Measurements from ENCODE around the gene KIAA1671. TPM values are rescaled to one million over a fixed set of nuclear protein-coding genes. Genes with fewer than 3 reads are reported as not detected.

KIAA1671 gene
- total and polyA plus RNA-seq, 2 of the 13 experiments (the other 11 are each of a cell fraction or from before 2014, with no cell fraction given), result 13.5 to 13.6 TPM

DNA sequence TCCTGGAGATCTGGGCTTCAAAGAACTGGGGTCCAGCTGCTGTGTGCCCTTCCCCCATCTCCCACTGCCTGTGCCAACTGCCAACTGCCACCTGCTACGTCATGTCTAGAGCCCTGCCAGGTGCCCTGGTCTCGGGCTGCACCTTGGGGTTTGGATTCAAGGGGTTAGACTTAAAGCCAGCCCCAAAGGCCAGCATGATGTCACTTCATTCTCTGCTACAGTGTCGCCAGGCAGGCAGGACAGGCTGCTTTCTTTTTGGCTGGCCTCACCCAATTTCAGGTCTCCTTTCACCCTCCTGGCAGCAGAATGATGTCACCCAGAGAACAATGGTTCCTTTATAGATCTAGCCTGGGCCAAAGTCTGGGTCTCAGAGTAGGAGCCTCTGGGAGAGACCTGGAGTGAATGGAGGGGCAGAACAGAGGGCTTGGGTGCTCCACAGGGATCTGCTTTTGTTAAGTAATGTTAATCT lies 167.6 kb downstream of the KIAA1671 start (continued):
- TF ChIP-seq, protein P1, sequence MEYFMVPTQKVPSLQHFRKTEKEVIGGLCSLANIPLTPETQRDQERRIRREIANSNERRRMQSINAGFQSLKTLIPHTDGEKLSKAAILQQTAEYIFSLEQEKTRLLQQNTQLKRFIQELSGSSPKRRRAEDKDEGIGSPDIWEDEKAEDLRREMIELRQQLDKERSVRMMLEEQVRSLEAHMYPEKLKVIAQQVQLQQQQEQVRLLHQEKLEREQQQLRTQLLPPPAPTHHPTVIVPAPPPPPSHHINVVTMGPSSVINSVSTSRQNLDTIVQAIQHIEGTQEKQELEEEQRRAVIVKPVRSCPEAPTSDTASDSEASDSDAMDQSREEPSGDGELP (IDR thresholded peaks at IDR 0.05; ENCODE audit: borderline replicate concordance, low read depth), result no peak
- no peak for TF ChIP-seq ZBTB7A (CRISPR knock-in tag; IDR thresholded peaks at IDR 0.05)
- TF ChIP-seq ARNTL (CRISPR knock-in tag; IDR thresholded peaks at IDR 0.05), result no peak
- no peak for TF ChIP-seq ATAD3A (CRISPR knock-in tag; IDR thresholded peaks at IDR 0.05)
- TF ChIP-seq, protein P2, sequence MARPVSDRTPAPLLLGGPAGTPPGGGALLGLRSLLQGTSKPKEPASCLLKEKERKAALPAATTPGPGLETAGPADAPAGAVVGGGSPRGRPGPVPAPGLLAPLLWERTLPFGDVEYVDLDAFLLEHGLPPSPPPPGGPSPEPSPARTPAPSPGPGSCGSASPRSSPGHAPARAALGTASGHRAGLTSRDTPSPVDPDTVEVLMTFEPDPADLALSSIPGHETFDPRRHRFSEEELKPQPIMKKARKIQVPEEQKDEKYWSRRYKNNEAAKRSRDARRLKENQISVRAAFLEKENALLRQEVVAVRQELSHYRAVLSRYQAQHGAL (CRISPR knock-in tag; IDR thresholded peaks at IDR 0.05; ENCODE audit: not compliant biosample characterization), result no peak
- TF ChIP-seq, protein P3, sequence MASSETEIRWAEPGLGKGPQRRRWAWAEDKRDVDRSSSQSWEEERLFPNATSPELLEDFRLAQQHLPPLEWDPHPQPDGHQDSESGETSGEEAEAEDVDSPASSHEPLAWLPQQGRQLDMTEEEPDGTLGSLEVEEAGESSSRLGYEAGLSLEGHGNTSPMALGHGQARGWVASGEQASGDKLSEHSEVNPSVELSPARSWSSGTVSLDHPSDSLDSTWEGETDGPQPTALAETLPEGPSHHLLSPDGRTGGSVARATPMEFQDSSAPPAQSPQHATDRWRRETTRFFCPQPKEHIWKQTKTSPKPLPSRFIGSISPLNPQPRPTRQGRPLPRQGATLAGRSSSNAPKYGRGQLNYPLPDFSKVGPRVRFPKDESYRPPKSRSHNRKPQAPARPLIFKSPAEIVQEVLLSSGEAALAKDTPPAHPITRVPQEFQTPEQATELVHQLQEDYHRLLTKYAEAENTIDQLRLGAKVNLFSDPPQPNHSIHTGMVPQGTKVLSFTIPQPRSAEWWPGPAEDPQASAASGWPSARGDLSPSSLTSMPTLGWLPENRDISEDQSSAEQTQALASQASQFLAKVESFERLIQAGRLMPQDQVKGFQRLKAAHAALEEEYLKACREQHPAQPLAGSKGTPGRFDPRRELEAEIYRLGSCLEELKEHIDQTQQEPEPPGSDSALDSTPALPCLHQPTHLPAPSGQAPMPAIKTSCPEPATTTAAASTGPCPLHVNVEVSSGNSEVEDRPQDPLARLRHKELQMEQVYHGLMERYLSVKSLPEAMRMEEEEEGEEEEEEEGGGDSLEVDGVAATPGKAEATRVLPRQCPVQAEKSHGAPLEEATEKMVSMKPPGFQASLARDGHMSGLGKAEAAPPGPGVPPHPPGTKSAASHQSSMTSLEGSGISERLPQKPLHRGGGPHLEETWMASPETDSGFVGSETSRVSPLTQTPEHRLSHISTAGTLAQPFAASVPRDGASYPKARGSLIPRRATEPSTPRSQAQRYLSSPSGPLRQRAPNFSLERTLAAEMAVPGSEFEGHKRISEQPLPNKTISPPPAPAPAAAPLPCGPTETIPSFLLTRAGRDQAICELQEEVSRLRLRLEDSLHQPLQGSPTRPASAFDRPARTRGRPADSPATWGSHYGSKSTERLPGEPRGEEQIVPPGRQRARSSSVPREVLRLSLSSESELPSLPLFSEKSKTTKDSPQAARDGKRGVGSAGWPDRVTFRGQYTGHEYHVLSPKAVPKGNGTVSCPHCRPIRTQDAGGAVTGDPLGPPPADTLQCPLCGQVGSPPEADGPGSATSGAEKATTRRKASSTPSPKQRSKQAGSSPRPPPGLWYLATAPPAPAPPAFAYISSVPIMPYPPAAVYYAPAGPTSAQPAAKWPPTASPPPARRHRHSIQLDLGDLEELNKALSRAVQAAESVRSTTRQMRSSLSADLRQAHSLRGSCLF (CRISPR knock-in tag; IDR thresholded peaks at IDR 0.05; ENCODE audit: borderline replicate concordance), result no peak
- no peak for TF ChIP-seq FOXM1 (CRISPR knock-in tag; IDR thresholded peaks at IDR 0.05)
- TF ChIP-seq, protein P4, sequence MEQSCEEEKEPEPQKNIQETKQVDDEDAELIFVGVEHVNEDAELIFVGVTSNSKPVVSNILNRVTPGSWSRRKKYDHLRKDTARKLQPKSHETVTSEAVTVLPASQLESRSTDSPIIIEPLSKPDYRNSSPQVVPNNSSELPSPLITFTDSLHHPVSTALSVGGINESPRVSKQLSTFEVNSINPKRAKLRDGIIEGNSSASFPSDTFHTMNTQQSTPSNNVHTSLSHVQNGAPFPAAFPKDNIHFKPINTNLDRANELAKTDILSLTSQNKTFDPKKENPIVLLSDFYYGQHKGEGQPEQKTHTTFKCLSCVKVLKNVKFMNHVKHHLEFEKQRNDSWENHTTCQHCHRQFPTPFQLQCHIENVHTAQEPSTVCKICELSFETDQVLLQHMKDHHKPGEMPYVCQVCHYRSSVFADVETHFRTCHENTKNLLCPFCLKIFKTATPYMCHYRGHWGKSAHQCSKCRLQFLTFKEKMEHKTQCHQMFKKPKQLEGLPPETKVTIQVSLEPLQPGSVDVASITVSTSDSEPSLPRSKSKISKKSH (CRISPR knock-in tag; IDR thresholded peaks at IDR 0.05; ENCODE audit: borderline replicate concordance), result no peak
- TF ChIP-seq ARHGAP35 (CRISPR knock-in tag; IDR thresholded peaks at IDR 0.05; ENCODE audit: borderline replicate concordance), result no peak
- TF ChIP-seq, protein P5, sequence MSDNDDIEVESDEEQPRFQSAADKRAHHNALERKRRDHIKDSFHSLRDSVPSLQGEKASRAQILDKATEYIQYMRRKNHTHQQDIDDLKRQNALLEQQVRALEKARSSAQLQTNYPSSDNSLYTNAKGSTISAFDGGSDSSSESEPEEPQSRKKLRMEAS (IDR thresholded peaks at IDR 0.05), result no peak
- no peak for TF ChIP-seq PAWR (CRISPR knock-in tag; IDR thresholded peaks at IDR 0.05; ENCODE audit: borderline replicate concordance)
- TF ChIP-seq ZNF205 (CRISPR knock-in tag; IDR thresholded peaks at IDR 0.05), result no peak
- TF ChIP-seq SP4 (CRISPR knock-in tag; IDR thresholded peaks at IDR 0.05), result no peak; the same call in 1 of the 2 replicates
- no peak for TF ChIP-seq ZSCAN25 (CRISPR knock-in tag; IDR thresholded peaks at IDR 0.05)
- no peak for TF ChIP-seq KLF15 (CRISPR knock-in tag; IDR thresholded peaks at IDR 0.05; ENCODE audit: borderline replicate concordance)
- TF ChIP-seq ZNF747 (CRISPR knock-in tag; IDR thresholded peaks at IDR 0.05; ENCODE audit: borderline replicate concordance), result no peak
- no peak for TF ChIP-seq KLF6 (CRISPR knock-in tag; IDR thresholded peaks at IDR 0.05)
- no peak for TF ChIP-seq ZNF549 (CRISPR knock-in tag; IDR thresholded peaks at IDR 0.05)
- TF ChIP-seq MAZ (IDR thresholded peaks at IDR 0.05; ENCODE audit: borderline replicate concordance, low read depth, low read length), result no peak
- no peak for TF ChIP-seq MAZ (CRISPR knock-in tag; IDR thresholded peaks at IDR 0.05; ENCODE audit: low read depth)
- no peak for TF ChIP-seq ZNF263 (CRISPR knock-in tag; IDR thresholded peaks at IDR 0.05)
- no peak for TF ChIP-seq ZNF484 (CRISPR knock-in tag; IDR thresholded peaks at IDR 0.05; ENCODE audit: borderline replicate concordance, low read depth)
- TF ChIP-seq ZNF251 (CRISPR knock-in tag; IDR thresholded peaks at IDR 0.05), result no peak
